Measurements from ENCODE around the gene CAPNS2. TPM values are rescaled to one million over a fixed set of nuclear protein-coding genes. Genes with fewer than 3 reads are reported as not detected.

Gene CAPNS2
- total RNA-seq, 1 experiment from 2014 or later = not detected

DNA sequence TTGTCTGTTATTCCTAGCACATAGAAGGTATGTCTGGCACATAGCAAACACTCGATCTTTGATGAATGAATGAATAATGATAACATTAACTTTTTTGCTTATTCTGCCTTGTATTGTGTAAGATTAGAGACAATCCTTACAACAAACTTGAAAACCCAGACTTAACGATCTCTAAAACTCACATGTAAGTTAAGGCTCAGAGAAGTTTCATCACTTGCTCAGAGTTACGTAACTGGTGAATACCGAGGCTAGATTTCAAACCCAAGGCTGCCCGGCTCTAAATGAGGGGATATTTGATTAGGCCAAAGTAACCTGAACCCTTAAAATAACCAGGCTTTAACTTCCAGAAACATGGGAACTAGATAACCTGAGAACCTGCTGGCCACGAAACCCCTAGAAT is 22.3 kb downstream of the CAPNS2 start:
- no peak for DNase-seq
- no peaks in the 10 kb centered on the region for H3K9me3 ChIP-seq
- Mint-ChIP-seq H3K27me3 (ENCODE audit: insufficient read depth, unreplicated experiment) (peaks cover 10% of the 10 kb centered on the region), H3K36me3 (ENCODE audit: insufficient read depth, unreplicated experiment) (no peaks in the 10 kb centered on the region), H3K4me1 (ENCODE audit: low read depth, unreplicated experiment) (no peaks in the 10 kb centered on the region), H3K4me3 (ENCODE audit: unreplicated experiment) (no peak overlapping the region), H3K27ac (ENCODE audit: unreplicated experiment) (no peak overlapping the region), H3K9me3 (ENCODE audit: unreplicated experiment) (no peaks in the 10 kb centered on the region)
- H3K27me3 ChIP-seq (replicated peaks; ENCODE audit: control insufficient read depth, insufficient read depth, low read length) = no peaks in the 10 kb centered on the region
- intact Hi-C loops (cut with micrococcal nuclease; ENCODE audit: unreplicated experiment) = no loop called here
- no peaks in the 10 kb centered on the region for H3K4me1 ChIP-seq
- no peak overlapping the region for H3K4me3 ChIP-seq (ENCODE audit: low read depth, low read length)
- TF ChIP-seq, protein P1, sequence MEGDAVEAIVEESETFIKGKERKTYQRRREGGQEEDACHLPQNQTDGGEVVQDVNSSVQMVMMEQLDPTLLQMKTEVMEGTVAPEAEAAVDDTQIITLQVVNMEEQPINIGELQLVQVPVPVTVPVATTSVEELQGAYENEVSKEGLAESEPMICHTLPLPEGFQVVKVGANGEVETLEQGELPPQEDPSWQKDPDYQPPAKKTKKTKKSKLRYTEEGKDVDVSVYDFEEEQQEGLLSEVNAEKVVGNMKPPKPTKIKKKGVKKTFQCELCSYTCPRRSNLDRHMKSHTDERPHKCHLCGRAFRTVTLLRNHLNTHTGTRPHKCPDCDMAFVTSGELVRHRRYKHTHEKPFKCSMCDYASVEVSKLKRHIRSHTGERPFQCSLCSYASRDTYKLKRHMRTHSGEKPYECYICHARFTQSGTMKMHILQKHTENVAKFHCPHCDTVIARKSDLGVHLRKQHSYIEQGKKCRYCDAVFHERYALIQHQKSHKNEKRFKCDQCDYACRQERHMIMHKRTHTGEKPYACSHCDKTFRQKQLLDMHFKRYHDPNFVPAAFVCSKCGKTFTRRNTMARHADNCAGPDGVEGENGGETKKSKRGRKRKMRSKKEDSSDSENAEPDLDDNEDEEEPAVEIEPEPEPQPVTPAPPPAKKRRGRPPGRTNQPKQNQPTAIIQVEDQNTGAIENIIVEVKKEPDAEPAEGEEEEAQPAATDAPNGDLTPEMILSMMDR (IDR thresholded peaks at IDR 0.05; ENCODE audit: insufficient read depth in 1 of 2, low read depth in 1 of 2, low read length in 1 of 2, severe bottlenecking in 1 of 2, unreplicated experiment in 1 of 2) = no peak
- no TSS peak for BruUV-seq (replicated peaks)
- ChIA-PET CTCF (no interaction called here), POLR2A (no interaction called here)
- H3K36me3 ChIP-seq (ENCODE audit: control insufficient read depth, insufficient read depth, low read length) = no peaks in the 10 kb centered on the region

DNA sequence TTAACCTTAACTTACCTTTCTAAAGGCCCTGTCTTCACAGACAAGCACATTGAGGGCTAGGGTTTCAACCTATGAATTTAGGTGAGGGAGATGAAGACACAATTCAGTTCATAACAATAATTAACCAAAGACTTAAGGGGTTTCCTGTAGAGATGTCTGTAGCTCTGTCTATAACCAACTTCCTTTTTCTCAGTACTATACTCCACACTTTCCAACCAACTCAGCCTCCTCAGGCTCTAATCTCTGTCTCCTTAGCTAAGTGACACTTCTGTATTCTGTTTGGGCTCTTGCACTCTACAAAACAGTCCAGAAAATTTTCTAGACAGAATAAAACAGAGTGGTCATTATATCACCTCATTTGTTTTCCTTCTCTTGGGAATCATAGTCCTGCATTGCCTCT is 25.8 kb downstream of the CAPNS2 start:
- Mint-ChIP-seq H3K4me3 (ENCODE audit: unreplicated experiment) (no peak overlapping the region), H3K4me1 (ENCODE audit: low read depth, unreplicated experiment) (no peaks in the 10 kb centered on the region), H3K36me3 (ENCODE audit: insufficient read depth, unreplicated experiment) (no peaks in the 10 kb centered on the region), H3K9me3 (ENCODE audit: unreplicated experiment) (no peaks in the 10 kb centered on the region), H3K27me3 (ENCODE audit: insufficient read depth, unreplicated experiment) (peaks cover 10% of the 10 kb centered on the region), H3K27ac (ENCODE audit: unreplicated experiment) (no peak overlapping the region)
- TF ChIP-seq, protein P1 (IDR thresholded peaks at IDR 0.05; ENCODE audit: insufficient read depth in 1 of 2, low read depth in 1 of 2, low read length in 1 of 2, severe bottlenecking in 1 of 2, unreplicated experiment in 1 of 2) = no peak
- POLR2A ChIA-PET = no interaction called here
- Histone ChIP-seq H3K36me3 (ENCODE audit: control insufficient read depth, insufficient read depth, low read length) (no peaks in the 10 kb centered on the region), H3K27me3 (replicated peaks; ENCODE audit: control insufficient read depth, insufficient read depth, low read length) (no peaks in the 10 kb centered on the region), H3K4me1 (no peaks in the 10 kb centered on the region), H3K9me3 (no peaks in the 10 kb centered on the region; the same call in 1 of the 2 replicates), H3K4me3 (ENCODE audit: low read depth, low read length) (no peak overlapping the region)
- CTCF ChIA-PET = no interaction called here
- intact Hi-C loops (cut with micrococcal nuclease; ENCODE audit: unreplicated experiment) = no loop called here
- DNase-seq = no peak
- BruUV-seq (replicated peaks) = no TSS peak

DNA sequence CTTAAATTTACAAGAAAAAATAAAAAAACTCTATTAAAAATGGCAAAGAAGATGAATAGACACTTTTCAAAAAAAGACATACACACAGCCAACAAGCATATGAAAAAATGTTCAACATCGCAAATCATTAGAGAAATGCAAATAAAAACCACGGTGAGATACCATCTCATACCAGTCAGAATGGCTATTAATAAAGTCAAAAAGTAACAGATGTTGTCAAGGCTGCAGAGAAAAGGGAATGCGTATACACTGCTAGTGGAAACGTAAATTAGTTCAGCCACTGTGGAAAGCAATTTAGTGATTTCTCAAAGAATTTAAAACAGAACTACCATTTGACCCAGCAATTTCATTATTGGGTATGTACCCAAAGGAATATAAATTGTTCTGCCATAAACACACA is 31.4 kb downstream of the CAPNS2 start:
- CTCF ChIA-PET = no interaction called here
- Histone ChIP-seq H3K4me1 (peaks cover 4% of the 10 kb centered on the region; the same call in 1 of the 2 replicates), H3K4me3 (ENCODE audit: low read depth, low read length) (no peak overlapping the region), H3K36me3 (ENCODE audit: control insufficient read depth, insufficient read depth, low read length) (no peaks in the 10 kb centered on the region), H3K9me3 (no peaks in the 10 kb centered on the region; the same call in 1 of the 2 replicates), H3K27me3 (replicated peaks; ENCODE audit: control insufficient read depth, insufficient read depth, low read length) (no peaks in the 10 kb centered on the region)
- Mint-ChIP-seq H3K36me3 (ENCODE audit: insufficient read depth, unreplicated experiment) (no peaks in the 10 kb centered on the region), H3K9me3 (ENCODE audit: unreplicated experiment) (no peaks in the 10 kb centered on the region), H3K4me1 (ENCODE audit: low read depth, unreplicated experiment) (peaks cover 7% of the 10 kb centered on the region), H3K27me3 (ENCODE audit: insufficient read depth, unreplicated experiment) (peaks cover 6% of the 10 kb centered on the region), H3K27ac (ENCODE audit: unreplicated experiment) (no peak overlapping the region), H3K4me3 (ENCODE audit: unreplicated experiment) (no peak overlapping the region)
- DNase-seq = no peak
- TF ChIP-seq, protein P1 (IDR thresholded peaks at IDR 0.05; ENCODE audit: insufficient read depth in 1 of 2, low read depth in 1 of 2, low read length in 1 of 2, severe bottlenecking in 1 of 2, unreplicated experiment in 1 of 2) = no peak
- BruUV-seq (replicated peaks) = no TSS peak
- intact Hi-C loops (cut with micrococcal nuclease; ENCODE audit: unreplicated experiment) = no loop called here
- POLR2A ChIA-PET = no interaction called here

Data from Caco-2 (cell line).